ENCODE measurements around the gene MIA3.

- TF ChIP-seq, protein P1, sequence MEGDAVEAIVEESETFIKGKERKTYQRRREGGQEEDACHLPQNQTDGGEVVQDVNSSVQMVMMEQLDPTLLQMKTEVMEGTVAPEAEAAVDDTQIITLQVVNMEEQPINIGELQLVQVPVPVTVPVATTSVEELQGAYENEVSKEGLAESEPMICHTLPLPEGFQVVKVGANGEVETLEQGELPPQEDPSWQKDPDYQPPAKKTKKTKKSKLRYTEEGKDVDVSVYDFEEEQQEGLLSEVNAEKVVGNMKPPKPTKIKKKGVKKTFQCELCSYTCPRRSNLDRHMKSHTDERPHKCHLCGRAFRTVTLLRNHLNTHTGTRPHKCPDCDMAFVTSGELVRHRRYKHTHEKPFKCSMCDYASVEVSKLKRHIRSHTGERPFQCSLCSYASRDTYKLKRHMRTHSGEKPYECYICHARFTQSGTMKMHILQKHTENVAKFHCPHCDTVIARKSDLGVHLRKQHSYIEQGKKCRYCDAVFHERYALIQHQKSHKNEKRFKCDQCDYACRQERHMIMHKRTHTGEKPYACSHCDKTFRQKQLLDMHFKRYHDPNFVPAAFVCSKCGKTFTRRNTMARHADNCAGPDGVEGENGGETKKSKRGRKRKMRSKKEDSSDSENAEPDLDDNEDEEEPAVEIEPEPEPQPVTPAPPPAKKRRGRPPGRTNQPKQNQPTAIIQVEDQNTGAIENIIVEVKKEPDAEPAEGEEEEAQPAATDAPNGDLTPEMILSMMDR (IDR thresholded peaks at IDR 0.05; ENCODE audit: poor library complexity, severe bottlenecking): no peak
- TF ChIP-seq MXI1 (conservative IDR thresholded peaks at IDR 0.05; ENCODE audit: poor library complexity, severe bottlenecking) (no peak), POLR2AphosphoS5 (IDR thresholded peaks at IDR 0.05) (no peak), SMC3 (conservative IDR thresholded peaks at IDR 0.05; ENCODE audit: poor library complexity) (no peak), EZH2 (IDR thresholded peaks at IDR 0.05; ENCODE audit: borderline replicate concordance, insufficient read depth, low read length, poor library complexity, severe bottlenecking) (no peak), EP300 (conservative IDR thresholded peaks at IDR 0.05; ENCODE audit: poor library complexity, severe bottlenecking) (no peak), RAD21 (conservative IDR thresholded peaks at IDR 0.05) (no peak)
Observed at GRCh38 chr1:222696741-222697140, 78.8 kb downstream of the MIA3 start.

Measured in neural cell (in vitro differentiated cells).